ENCODE data around the gene ARHGAP31.

The ARHGAP31 gene

GRCh38 chr3:119309591-119309990 is 15.4 kb downstream of the ARHGAP31 start:
- TF ChIP-seq CTCF (IDR thresholded peaks at IDR 0.05; ENCODE audit: insufficient read depth, low read length) (no peak), SPI1 (IDR thresholded peaks at IDR 0.05; ENCODE audit: borderline replicate concordance, low read depth) (no peak), POLR2AphosphoS5 (IDR thresholded peaks at IDR 0.05; ENCODE audit: low read depth) (no peak), REST (IDR thresholded peaks at IDR 0.05; ENCODE audit: insufficient replicate concordance, low read depth) (no peak), GABPA (IDR thresholded peaks at IDR 0.05; ENCODE audit: low read depth) (no peak)
- Histone ChIP-seq H3K27me3 (ENCODE audit: insufficient read depth, poor library complexity, severe bottlenecking) (no peaks in the 10 kb centered on the region), H3K4me3 (replicated peaks; ENCODE audit: insufficient read depth, low read length) (no peak overlapping the region), H3K27ac (replicated peaks) (no peak overlapping the region)
- no peak for DNase-seq (ENCODE audit: low read depth in 1 of 2, low spot score in 1 of 2)

- no peak for DNase-seq (ENCODE audit: low read depth in 1 of 2, low spot score in 1 of 2)
- TF ChIP-seq SPI1 (IDR thresholded peaks at IDR 0.05; ENCODE audit: borderline replicate concordance, low read depth) (no peak), GABPA (IDR thresholded peaks at IDR 0.05; ENCODE audit: low read depth) (no peak), REST (IDR thresholded peaks at IDR 0.05; ENCODE audit: insufficient replicate concordance, low read depth) (no peak), CTCF (IDR thresholded peaks at IDR 0.05; ENCODE audit: insufficient read depth, low read length) (no peak), POLR2AphosphoS5 (IDR thresholded peaks at IDR 0.05; ENCODE audit: low read depth) (no peak)
- no peak overlapping the region for H3K27ac ChIP-seq (replicated peaks)
These were observed 15.9 kb downstream of the ARHGAP31 start for GRCh38 chr3:119310071-119310470.

GRCh38 chr3:119311081-119311925 is 17.1 kb downstream of the ARHGAP31 start:
- Histone ChIP-seq H3K27me3 (ENCODE audit: insufficient read depth, poor library complexity, severe bottlenecking) (no peaks in the 10 kb centered on the region), H3K27ac (replicated peaks) (no peak overlapping the region), H3K4me3 (replicated peaks; ENCODE audit: insufficient read depth, low read length) (no peak overlapping the region)
- DNase-seq (ENCODE audit: low read depth in 1 of 2, low spot score in 1 of 2) = no peak
- TF ChIP-seq POLR2AphosphoS5 (IDR thresholded peaks at IDR 0.05; ENCODE audit: low read depth) = no peak
- no peak for TF ChIP-seq SPI1 (IDR thresholded peaks at IDR 0.05; ENCODE audit: borderline replicate concordance, low read depth)
- no peak for TF ChIP-seq CTCF (IDR thresholded peaks at IDR 0.05; ENCODE audit: insufficient read depth, low read length)
- no peak for TF ChIP-seq GABPA (IDR thresholded peaks at IDR 0.05; ENCODE audit: low read depth)
- no peak for TF ChIP-seq REST (IDR thresholded peaks at IDR 0.05; ENCODE audit: insufficient replicate concordance, low read depth)

More at GRCh38 chr3:119310071-119310470, 15.9 kb downstream of the ARHGAP31 start:
- Histone ChIP-seq H3K4me3 (replicated peaks; ENCODE audit: insufficient read depth, low read length) (no peak overlapping the region), H3K27me3 (ENCODE audit: insufficient read depth, poor library complexity, severe bottlenecking) (no peaks in the 10 kb centered on the region)
